ENCODE data around the gene CAPN9. TPM values are rescaled to one million over a fixed set of nuclear protein-coding genes. Genes with fewer than 3 reads are reported as not detected.

The CAPN9 gene
- total RNA-seq, 4 donors from 2014 or later, result not detected

DNA sequence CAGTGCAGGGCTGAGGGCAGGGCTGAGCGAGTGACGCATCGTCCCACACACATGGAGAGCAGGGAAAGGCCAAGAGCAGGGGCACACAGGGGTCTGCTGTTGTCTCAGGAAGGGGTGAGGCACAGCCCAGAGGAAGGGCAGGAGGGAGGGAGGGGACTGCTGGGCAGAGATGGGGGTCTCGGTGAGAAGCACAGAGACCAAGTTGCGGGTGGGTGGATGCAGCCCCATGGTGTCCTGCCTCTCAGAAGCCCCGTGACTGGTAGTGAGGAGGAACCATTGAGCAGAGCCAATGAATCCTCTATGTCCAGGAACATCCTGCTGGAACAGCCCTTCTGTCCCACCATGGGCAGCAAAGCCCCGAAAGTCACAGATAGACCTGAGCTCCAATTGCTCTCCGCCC lies 103.4 kb downstream of the CAPN9 start:
- ATAC-seq (no peak), DNase-seq (no peak)
- Histone ChIP-seq H3K27me3 (no peaks in the 10 kb centered on the region), H3K4me3 (no peak overlapping the region), H3K4me1 (peaks cover 55 to 85% of the 10 kb centered on the region in 2 donors), H3K9me3 (no peaks in the 10 kb centered on the region), H3K36me3 (peaks cover 0 to 8% of the 10 kb centered on the region in 2 donors), H3K27ac (peak overlapping the region; percentile 44 to 78 (median 70))
- no peak for TF ChIP-seq POLR2A (IDR thresholded peaks at IDR 0.05)
- TF ChIP-seq, protein P1, sequence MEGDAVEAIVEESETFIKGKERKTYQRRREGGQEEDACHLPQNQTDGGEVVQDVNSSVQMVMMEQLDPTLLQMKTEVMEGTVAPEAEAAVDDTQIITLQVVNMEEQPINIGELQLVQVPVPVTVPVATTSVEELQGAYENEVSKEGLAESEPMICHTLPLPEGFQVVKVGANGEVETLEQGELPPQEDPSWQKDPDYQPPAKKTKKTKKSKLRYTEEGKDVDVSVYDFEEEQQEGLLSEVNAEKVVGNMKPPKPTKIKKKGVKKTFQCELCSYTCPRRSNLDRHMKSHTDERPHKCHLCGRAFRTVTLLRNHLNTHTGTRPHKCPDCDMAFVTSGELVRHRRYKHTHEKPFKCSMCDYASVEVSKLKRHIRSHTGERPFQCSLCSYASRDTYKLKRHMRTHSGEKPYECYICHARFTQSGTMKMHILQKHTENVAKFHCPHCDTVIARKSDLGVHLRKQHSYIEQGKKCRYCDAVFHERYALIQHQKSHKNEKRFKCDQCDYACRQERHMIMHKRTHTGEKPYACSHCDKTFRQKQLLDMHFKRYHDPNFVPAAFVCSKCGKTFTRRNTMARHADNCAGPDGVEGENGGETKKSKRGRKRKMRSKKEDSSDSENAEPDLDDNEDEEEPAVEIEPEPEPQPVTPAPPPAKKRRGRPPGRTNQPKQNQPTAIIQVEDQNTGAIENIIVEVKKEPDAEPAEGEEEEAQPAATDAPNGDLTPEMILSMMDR (IDR thresholded peaks at IDR 0.05 in 4 of 5, conservative IDR thresholded peaks at IDR 0.05 in 1 of 5), result no peak
- in situ Hi-C loops (cut with MboI; ENCODE audit: low sequenced_read_pairs in 4 of 4) (no loop called here), intact Hi-C loops (cut with DNase I; ENCODE audit: low total_unique reads) (no loop called here)

DNA sequence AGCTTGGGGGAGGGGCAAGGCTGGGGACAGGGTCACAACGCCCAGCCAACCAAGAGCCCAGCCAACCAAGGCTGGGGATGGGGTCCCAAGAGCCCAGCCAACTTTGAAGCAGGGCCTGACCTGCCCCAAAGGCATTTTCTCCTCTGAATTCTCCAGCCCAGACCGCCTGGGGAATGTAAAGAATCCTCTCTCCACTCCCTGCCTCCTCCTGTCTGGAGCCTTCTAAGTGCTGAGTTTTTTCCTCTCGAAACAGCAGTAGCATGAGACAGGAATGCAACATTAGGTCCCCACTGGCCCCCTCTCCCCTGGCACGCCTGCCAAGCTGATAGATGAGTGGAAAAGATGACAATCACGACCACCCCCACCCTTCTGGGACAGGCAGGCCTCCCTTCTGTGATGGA lies 104.1 kb downstream of the CAPN9 start:
- intact Hi-C loops (cut with DNase I; ENCODE audit: low total_unique reads), result no loop called here
- H3K27ac ChIP-seq, result peak overlapping the region in 3 of 4 donors; percentile 44 to 78 (median 77)
- no peak for ATAC-seq
- in situ Hi-C loops (cut with MboI; ENCODE audit: low sequenced_read_pairs in 4 of 4), result no loop called here
- peaks cover 0 to 8% of the 10 kb centered on the region in 2 donors for H3K36me3 ChIP-seq
- H3K27me3 ChIP-seq, result no peaks in the 10 kb centered on the region
- no peaks in the 10 kb centered on the region for H3K9me3 ChIP-seq
- H3K4me1 ChIP-seq, result peaks cover 60 to 87% of the 10 kb centered on the region in 2 donors
- no peak for TF ChIP-seq POLR2A (IDR thresholded peaks at IDR 0.05)
- TF ChIP-seq, protein P1 (IDR thresholded peaks at IDR 0.05 in 4 of 5, conservative IDR thresholded peaks at IDR 0.05 in 1 of 5), result no peak
- H3K4me3 ChIP-seq, result no peak overlapping the region
- no peak for DNase-seq

Other genes starting within 250 kb of the CAPN9 start
- gene COG2, start 104.9 kb upstream of the CAPN9 start, total RNA-seq, result 10 to 100 TPM; 21.5 to 46.5 (median 27.4) TPM
- 10 to 100 TPM; 17.3 to 49.6 (median 34.5) TPM for gene AGT, start 33.3 kb upstream of the CAPN9 start, total RNA-seq
- 100 to 1,000 TPM; 281 to 590 (median 339) TPM for gene C1orf198, start 121.1 kb downstream of the CAPN9 start, total RNA-seq
- 10 to 100 TPM; 16.0 to 36.0 (median 22.7) TPM for gene TTC13, start 231.5 kb downstream of the CAPN9 start, total RNA-seq
- gene ARV1, start 231.7 kb downstream of the CAPN9 start, total RNA-seq, result 10 to 100 TPM in 2 of 4 donors, 1 to 10 TPM in 2; 7.9 to 21.3 (median 10.5) TPM

Measured in gastrocnemius medialis (tissue), 4 donors.